ENCODE data around the gene DGKE.

DNA sequence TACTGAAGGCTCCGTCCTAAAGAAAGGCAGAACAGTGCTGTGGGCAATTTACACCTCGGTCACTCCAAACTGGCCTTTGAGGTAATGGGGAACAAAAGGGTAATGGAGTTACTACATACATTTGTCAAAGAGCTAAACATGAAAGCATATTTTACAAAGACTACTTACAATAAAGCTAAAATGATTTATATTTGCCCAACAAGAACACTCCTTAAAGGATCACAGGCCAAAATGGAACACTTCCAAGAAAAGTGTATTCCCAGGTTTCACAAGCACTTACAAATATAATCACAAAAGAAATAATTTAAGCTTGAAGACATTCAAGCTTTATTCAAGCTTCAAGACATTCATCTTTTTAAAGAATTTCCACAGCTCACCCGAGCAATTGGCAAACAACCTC is 29.5 kb upstream of the DGKE start:
- TF ChIP-seq, protein P1, sequence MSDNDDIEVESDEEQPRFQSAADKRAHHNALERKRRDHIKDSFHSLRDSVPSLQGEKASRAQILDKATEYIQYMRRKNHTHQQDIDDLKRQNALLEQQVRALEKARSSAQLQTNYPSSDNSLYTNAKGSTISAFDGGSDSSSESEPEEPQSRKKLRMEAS (IDR thresholded peaks at IDR 0.05; ENCODE audit: insufficient read depth, insufficient read length) = no peak
- TF ChIP-seq, protein P2, sequence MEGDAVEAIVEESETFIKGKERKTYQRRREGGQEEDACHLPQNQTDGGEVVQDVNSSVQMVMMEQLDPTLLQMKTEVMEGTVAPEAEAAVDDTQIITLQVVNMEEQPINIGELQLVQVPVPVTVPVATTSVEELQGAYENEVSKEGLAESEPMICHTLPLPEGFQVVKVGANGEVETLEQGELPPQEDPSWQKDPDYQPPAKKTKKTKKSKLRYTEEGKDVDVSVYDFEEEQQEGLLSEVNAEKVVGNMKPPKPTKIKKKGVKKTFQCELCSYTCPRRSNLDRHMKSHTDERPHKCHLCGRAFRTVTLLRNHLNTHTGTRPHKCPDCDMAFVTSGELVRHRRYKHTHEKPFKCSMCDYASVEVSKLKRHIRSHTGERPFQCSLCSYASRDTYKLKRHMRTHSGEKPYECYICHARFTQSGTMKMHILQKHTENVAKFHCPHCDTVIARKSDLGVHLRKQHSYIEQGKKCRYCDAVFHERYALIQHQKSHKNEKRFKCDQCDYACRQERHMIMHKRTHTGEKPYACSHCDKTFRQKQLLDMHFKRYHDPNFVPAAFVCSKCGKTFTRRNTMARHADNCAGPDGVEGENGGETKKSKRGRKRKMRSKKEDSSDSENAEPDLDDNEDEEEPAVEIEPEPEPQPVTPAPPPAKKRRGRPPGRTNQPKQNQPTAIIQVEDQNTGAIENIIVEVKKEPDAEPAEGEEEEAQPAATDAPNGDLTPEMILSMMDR (IDR thresholded peaks at IDR 0.05; ENCODE audit: extremely low read depth in 1 of 2, insufficient read depth in 1 of 2, low read depth in 1 of 2, low read length in 2 of 2) = no peak

Measured in endothelial cell of umbilical vein (primary cell).